NT2/D1 (cell line): ENCODE data around the gene SPATA12.

Source experiments
- DNase-seq: peaks from one replicate; pipeline ENCODE4 v3.0.0-alpha.2; 2011; ENCODE audit warnings: low read depth, low spot score
- H3K27me3 ChIP-seq: 2 replicates; pipeline ENCODE4 v1.6.0; 2011; ENCODE audit warnings: mild to moderate bottlenecking; ENCODE audit not compliant: insufficient read length, insufficient read depth
- H3K36me3 ChIP-seq: 2 replicates; pipeline ENCODE4 v1.6.1; 2011; ENCODE audit warnings: mild to moderate bottlenecking, low read length, mixed read lengths; ENCODE audit not compliant: insufficient read depth, insufficient read length
- H3K4me1 ChIP-seq: 2 replicates; pipeline ENCODE4 v1.5.1; 2011; ENCODE audit not compliant: insufficient read depth, insufficient read length
- H3K4me3 ChIP-seq: 2 replicates; pipeline ENCODE4 v1.5.1; 2011; ENCODE audit warnings: low read depth; ENCODE audit not compliant: insufficient read length
- H3K9ac ChIP-seq: 2 replicates; pipeline ENCODE4 v1.6.0; 2011; ENCODE audit warnings: low read depth; ENCODE audit not compliant: insufficient read length
- H3K9me3 ChIP-seq: 2 replicates; pipeline ENCODE4 v1.5.1; 2011; ENCODE audit warnings: mild to moderate bottlenecking, low read length; ENCODE audit not compliant: insufficient read depth
- SUZ12 ChIP-seq: IDR thresholded peaks from 2 replicates; pipeline ENCODE4 v1.6.1; 2011; ENCODE audit not compliant: insufficient read length, insufficient read depth; ENCODE audit errors: extremely low read depth
- YY1 ChIP-seq: IDR thresholded peaks from 2 replicates; pipeline ENCODE4 v1.6.1; 2011; ENCODE audit not compliant: insufficient read length, insufficient read depth
- ZNF274 ChIP-seq: IDR thresholded peaks from 2 replicates; pipeline ENCODE4 v1.6.1; 2011; ENCODE audit warnings: mild to moderate bottlenecking, low read depth, low read length

SPATA12 gene

DNA sequence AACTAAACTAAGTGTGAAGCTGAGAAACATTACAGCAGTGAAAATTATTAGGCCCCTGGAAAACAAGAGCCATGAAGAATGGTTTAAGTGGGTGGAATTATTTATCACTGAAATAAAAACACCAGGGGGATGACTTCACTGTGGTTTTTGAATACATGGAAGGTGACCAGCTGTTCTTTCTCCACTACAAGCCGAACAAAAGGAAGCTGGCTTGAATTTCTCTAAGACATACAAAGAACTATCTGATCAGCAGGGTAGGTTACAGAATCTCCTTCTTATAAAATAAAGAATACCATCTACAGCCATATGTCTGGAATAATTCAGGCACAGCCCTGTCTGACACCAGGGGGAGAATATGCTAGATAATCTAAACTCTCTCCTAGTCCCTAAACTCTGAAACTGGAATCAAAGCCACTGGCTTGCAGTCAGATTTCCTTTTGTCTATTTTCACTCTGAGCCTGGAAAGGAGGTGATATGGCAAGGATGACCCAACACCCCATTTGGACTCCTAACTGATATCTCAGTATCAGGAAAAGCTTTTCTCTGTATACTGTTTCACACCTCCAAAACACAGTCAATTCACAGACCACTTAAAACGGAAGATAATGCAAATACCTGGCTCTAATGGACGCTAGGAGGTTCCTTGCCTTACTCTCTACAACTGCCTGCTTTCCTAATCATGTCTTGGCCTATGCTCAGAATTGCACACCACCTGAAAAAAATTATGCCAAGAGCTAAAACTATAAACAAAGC lies 31.2 kb downstream of the SPATA12 start:
- peaks cover 5% of the 10 kb centered on the region for H3K4me1 ChIP-seq

DNA sequence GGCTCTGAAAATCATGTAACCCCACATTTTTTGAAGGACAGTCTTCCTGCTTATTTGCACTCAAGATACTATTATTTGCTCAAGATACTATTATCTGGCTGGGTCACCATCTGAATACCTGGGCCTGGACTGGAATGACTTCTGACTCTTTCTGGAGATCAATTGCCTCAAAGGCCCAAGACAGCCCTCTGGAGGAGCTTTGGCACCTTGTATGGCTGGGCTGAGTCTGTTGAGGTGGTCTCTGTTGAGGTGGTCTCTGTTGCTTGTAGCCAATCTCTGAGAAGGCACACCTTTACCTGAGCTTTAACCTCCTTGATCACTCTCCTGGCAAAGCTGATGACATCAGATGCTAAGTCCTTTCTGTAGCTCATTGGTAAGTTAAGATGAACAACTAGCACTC lies 33.0 kb downstream of the SPATA12 start:
- H3K9ac ChIP-seq, result no peak overlapping the region
- no peak for TF ChIP-seq ZNF274
- no peak for TF ChIP-seq SUZ12
- no peak for TF ChIP-seq YY1
- H3K4me3 ChIP-seq, result no peak overlapping the region
- peaks cover 3% of the 10 kb centered on the region for H3K4me1 ChIP-seq
- DNase-seq, result no peak
- H3K36me3 ChIP-seq, result peaks cover 59% of the 10 kb centered on the region
- no peaks in the 10 kb centered on the region for H3K9me3 ChIP-seq
- no peaks in the 10 kb centered on the region for H3K27me3 ChIP-seq

More for the DNA sequence above, 31.2 kb downstream of the SPATA12 start:
- Histone ChIP-seq H3K9ac (no peak overlapping the region), H3K9me3 (no peaks in the 10 kb centered on the region), H3K27me3 (no peaks in the 10 kb centered on the region), H3K36me3 (peaks cover 42% of the 10 kb centered on the region), H3K4me3 (no peak overlapping the region)
- no peak for DNase-seq
- TF ChIP-seq YY1, result no peak
- no peak for TF ChIP-seq SUZ12
- TF ChIP-seq ZNF274, result no peak

DNA sequence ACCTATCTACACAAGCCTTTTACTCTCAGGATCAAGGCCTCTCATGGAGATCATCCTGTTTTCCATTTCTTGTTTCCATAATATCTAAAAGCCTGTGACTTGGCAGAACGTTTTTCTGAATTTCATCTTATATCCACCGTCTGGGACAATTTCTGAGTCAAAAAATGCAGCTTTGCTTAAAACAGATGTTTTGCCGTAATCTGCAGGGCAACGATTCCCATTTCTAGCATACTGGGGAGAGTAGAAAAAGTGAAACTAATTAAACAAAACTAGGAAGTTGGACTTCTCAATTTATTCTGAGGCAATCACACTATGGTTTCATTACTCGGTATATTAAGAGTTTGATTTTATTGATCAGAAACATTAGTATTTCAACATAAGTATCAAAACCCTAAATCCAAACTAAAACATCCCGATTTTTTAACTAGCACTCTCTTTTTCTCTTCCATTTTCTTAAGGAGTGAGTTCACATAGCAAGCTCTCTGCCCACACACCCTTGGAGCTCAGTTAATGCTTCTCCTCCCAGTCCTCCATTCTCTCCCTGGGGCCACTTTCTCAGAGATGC lies 33.6 kb downstream of the SPATA12 start:
- H3K36me3 ChIP-seq, result peaks cover 65% of the 10 kb centered on the region
- TF ChIP-seq SUZ12 (no peak), YY1 (no peak), ZNF274 (no peak)
- H3K9me3 ChIP-seq, result no peaks in the 10 kb centered on the region
- H3K9ac ChIP-seq, result no peak overlapping the region
- no peak overlapping the region for H3K4me3 ChIP-seq
- peaks cover 2% of the 10 kb centered on the region for H3K4me1 ChIP-seq
- no peaks in the 10 kb centered on the region for H3K27me3 ChIP-seq
- no peak for DNase-seq

DNA sequence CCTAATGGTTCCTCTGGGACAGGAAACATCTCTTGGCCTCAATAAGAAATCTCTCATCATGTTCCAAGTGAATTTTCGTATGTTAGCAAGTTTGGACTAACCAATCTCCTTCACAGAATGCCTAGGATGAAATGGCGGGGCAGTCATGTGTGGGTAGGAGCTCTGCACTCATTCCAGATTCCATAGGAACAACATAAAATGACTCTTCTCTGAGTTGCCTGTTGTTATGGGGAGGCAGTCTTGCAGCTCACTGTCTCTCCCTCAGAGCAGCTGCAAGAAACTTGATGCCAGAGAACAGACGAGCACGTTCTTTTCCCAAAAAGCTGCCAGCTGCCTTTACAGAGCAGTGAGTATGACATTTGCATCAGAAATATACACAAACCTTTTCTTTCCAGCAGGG lies 34.1 kb downstream of the SPATA12 start:
- no peak for DNase-seq
- H3K9me3 ChIP-seq, result no peaks in the 10 kb centered on the region
- TF ChIP-seq SUZ12 (no peak), ZNF274 (no peak), YY1 (no peak)
- peaks cover 69% of the 10 kb centered on the region for H3K36me3 ChIP-seq
- peaks cover 2% of the 10 kb centered on the region for H3K4me1 ChIP-seq
- no peaks in the 10 kb centered on the region for H3K27me3 ChIP-seq
- H3K4me3 ChIP-seq, result no peak overlapping the region
- no peak overlapping the region for H3K9ac ChIP-seq

DNA sequence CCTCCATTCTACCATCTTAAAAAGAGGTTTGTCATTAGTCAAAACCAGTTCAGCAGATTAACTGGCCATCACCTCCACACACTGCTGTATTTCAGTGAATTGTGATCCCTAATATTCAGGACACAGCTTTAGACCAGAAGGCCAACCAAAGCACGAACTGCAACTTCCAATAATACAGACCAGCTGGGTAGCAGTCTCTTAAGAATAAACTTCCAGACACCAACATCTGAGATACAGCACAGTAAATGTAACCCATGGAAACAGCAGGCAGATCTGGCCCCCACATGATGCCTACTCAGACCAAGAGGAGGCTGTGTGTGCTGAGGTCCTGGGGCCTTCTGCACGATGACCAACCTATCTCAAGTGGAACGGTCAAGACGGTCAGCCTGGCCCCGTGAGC lies 34.9 kb downstream of the SPATA12 start:
- H3K9me3 ChIP-seq, result no peaks in the 10 kb centered on the region
- no peak overlapping the region for H3K9ac ChIP-seq
- H3K27me3 ChIP-seq, result no peaks in the 10 kb centered on the region
- peaks cover 72% of the 10 kb centered on the region for H3K36me3 ChIP-seq
- TF ChIP-seq YY1 (no peak), SUZ12 (no peak), ZNF274 (no peak)
- DNase-seq, result no peak
- H3K4me3 ChIP-seq, result no peak overlapping the region
- peaks cover 2% of the 10 kb centered on the region for H3K4me1 ChIP-seq

DNA sequence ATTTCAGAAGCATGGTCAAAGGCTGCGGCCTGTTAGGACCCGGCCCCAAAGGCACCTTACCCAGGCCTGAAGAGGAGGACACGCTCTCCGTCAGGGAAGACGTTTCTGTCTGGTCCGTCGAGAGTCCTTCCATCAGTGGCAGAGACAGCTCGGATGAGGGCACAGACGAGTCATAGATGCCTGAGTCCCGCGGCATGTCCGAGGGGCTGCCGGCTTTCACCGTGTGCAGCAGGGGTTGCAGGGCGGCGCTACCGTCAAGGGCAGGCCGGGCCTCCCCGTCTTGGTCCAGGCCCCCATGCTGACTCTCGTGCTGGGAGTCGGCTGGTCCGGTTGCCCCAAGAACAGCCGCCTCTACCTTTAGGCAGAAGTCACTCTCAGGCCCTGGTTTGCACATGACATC lies 37.1 kb downstream of the SPATA12 start:
- H3K4me3 ChIP-seq, result no peak overlapping the region
- H3K4me1 ChIP-seq, result peaks cover 2% of the 10 kb centered on the region
- peaks cover 89% of the 10 kb centered on the region for H3K36me3 ChIP-seq
- TF ChIP-seq YY1, result no peak
- no peak for TF ChIP-seq SUZ12
- TF ChIP-seq ZNF274, result no peak
- no peak for DNase-seq
- no peak overlapping the region for H3K9ac ChIP-seq
- no peaks in the 10 kb centered on the region for H3K9me3 ChIP-seq
- H3K27me3 ChIP-seq, result no peaks in the 10 kb centered on the region
